SK-N-SH (cell line): ENCODE results near the gene NUMA1.

ENCODE experiments used
- CTCF ChIP-seq: fragments of 200-600 bp; sonication (generic); IDR thresholded peaks from 2 replicates; pipeline ENCODE4 v1.6.1; 2017; ENCODE audit warnings: antibody characterized with exemption, mild to moderate bottlenecking, moderate library complexity
- SMC3 ChIP-seq: IDR thresholded peaks from 2 replicates; pipeline ENCODE4 v1.6.1; 2012; ENCODE audit warnings: low read depth, low read length, improper control_type of control experiment
- USF2 ChIP-seq: fragments of 150-350 bp; IDR thresholded peaks from 2 replicates; pipeline ENCODE4 v1.6.1; 2017; ENCODE audit warnings: antibody characterized with exemption, low read length, low read depth, borderline replicate concordance

DNA sequence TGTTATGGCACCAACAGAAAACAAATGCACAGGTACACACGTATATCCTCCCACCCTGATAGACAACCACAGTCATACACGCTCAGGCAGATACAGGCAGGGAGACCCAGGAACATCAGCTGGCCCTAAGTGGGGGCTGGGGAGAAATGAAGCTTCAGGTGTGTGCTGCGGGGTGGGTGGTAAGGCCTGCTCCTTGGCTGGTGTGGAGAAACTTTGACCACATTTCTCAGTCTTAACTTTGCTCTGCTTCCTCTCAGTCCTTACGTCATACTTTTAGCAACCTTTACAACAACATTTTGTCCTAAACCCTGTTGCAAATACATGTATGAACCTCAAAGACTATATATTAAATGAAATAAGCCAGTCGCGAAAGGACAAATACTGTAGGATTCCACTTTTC, 38.9 kb upstream of the NUMA1 start:
- no peak for TF ChIP-seq USF2
- no peak for TF ChIP-seq CTCF
- no peak for TF ChIP-seq SMC3
